Stimulated activated CD8-positive, alpha-beta memory T cell treated with anti-CD3 and anti-CD28 coated beads, Interleukin-7, amount 100 ng/mL, for 4 hours (primary cell): ENCODE data around the gene HOXA13.
A peak's percentile ranks its signal among the peaks of the same experiment; 100 is the strongest.

Experiments
- DNase-seq, 2 donors: peaks; one replicate each; pipeline ENCODE4 v3.0.0-alpha.2; 2020; ENCODE audit warnings: low read depth in 2 of 2

Gene HOXA13

GRCh38 chr7:27170426-27171324 is 29.2 kb downstream of the HOXA13 start:
- no peak for DNase-seq

- DNase-seq = no peak
Measured at GRCh38 chr7:27169658-27170425, 30.0 kb downstream of the HOXA13 start.

- DNase-seq = no peak
Measured at GRCh38 chr7:27168265-27168947, 31.5 kb downstream of the HOXA13 start.

GRCh38 chr7:27167916-27168264 is 32.0 kb downstream of the HOXA13 start:
- no peak for DNase-seq

- DNase-seq = no peak
Measured at GRCh38 chr7:27166531-27167505, 33.1 kb downstream of the HOXA13 start.

GRCh38 chr7:27165996-27166530 is 33.8 kb downstream of the HOXA13 start:
- no peak for DNase-seq

GRCh38 chr7:27165089-27165995 is 34.5 kb downstream of the HOXA13 start, which contains the start of gene HOXA9:
Gene HOXA9 (minus strand): TSS chr7:27165537. CDS start chr7:27165457, 80 bp downstream.
- no peak for DNase-seq

GRCh38 chr7:27164367-27165088 is 35.4 kb downstream of the HOXA13 start:
- DNase-seq = no peak

- DNase-seq = no peak
Measured at GRCh38 chr7:27164045-27164366, 35.9 kb downstream of the HOXA13 start.

- DNase-seq = no peak
Measured at GRCh38 chr7:27163288-27164044, 36.4 kb downstream of the HOXA13 start.

GRCh38 chr7:27162561-27163287 is 37.2 kb downstream of the HOXA13 start:
- no peak for DNase-seq

- no peak for DNase-seq
Measured at GRCh38 chr7:27161721-27162560, 38.0 kb downstream of the HOXA13 start.

- DNase-seq = no peak
Measured at GRCh38 chr7:27161214-27161720, 38.6 kb downstream of the HOXA13 start.

GRCh38 chr7:27160546-27161213 is 39.2 kb downstream of the HOXA13 start:
- peak; percentile 70 to 77 for DNase-seq

GRCh38 chr7:27160145-27160545 is 39.7 kb downstream of the HOXA13 start:
- DNase-seq = no peak
